ENCODE measurements around the gene SLC4A7. TPM values are rescaled to one million over a fixed set of nuclear protein-coding genes. Genes with fewer than 3 reads are reported as not detected.
"Not testable (repeated sequence)": the region's sequence is repeated elsewhere in the genome, so short reads cannot be mapped to it uniquely, and the experiment has no call there.

The SLC4A7 gene
- total RNA-seq, 1 donor from 2014 or later: 48.6 TPM

GRCh38 chr3:27487383-27487782 lies 3.2 kb upstream of the SLC4A7 start:
- no peak for DNase-seq (ENCODE audit: low spot score)

GRCh38 chr3:27486336-27486735 lies 2.2 kb upstream of the SLC4A7 start:
- DNase-seq (ENCODE audit: low spot score): no peak

- DNase-seq (ENCODE audit: low spot score): no peak
Measured at GRCh38 chr3:27485866-27486265, 1.7 kb upstream of the SLC4A7 start.

GRCh38 chr3:27483117-27484014 lies 818 bp downstream of the SLC4A7 start:
- DNase-seq (ENCODE audit: low spot score): peak; percentile 80

- DNase-seq (ENCODE audit: low spot score): no peak
Measured at GRCh38 chr3:27479806-27480543, 4.2 kb downstream of the SLC4A7 start.

- DNase-seq (ENCODE audit: low spot score): no peak
Measured at GRCh38 chr3:27471923-27472550, 12.1 kb downstream of the SLC4A7 start.

- no peak for DNase-seq (ENCODE audit: low spot score)
Measured at GRCh38 chr3:27468283-27468886, 15.8 kb downstream of the SLC4A7 start.

GRCh38 chr3:27467545-27467944 lies 16.6 kb downstream of the SLC4A7 start:
- DNase-seq (ENCODE audit: low spot score): peak; percentile 45

- DNase-seq (ENCODE audit: low spot score): no peak
Measured at GRCh38 chr3:27464646-27465045, 19.5 kb downstream of the SLC4A7 start.

GRCh38 chr3:27462228-27462627 lies 22.0 kb downstream of the SLC4A7 start:
- no peak for DNase-seq (ENCODE audit: low spot score)

GRCh38 chr3:27458929-27459328 lies 25.3 kb downstream of the SLC4A7 start:
- DNase-seq (ENCODE audit: low spot score): no peak

GRCh38 chr3:27456554-27456953 lies 27.6 kb downstream of the SLC4A7 start:
- DNase-seq (ENCODE audit: low spot score): peak; percentile 8

- no peak for DNase-seq (ENCODE audit: low spot score)
Measured at GRCh38 chr3:27454914-27455313, 29.3 kb downstream of the SLC4A7 start.

- DNase-seq (ENCODE audit: low spot score): no peak
Measured at GRCh38 chr3:27454461-27454860, 29.7 kb downstream of the SLC4A7 start.

GRCh38 chr3:27452368-27453090 lies 31.7 kb downstream of the SLC4A7 start:
- peak; percentile 35 for DNase-seq (ENCODE audit: low spot score)

GRCh38 chr3:27451842-27452241 lies 32.3 kb downstream of the SLC4A7 start:
- no peak for DNase-seq (ENCODE audit: low spot score)

- DNase-seq (ENCODE audit: low spot score): no peak
Measured at GRCh38 chr3:27451251-27451650, 32.9 kb downstream of the SLC4A7 start.

- DNase-seq (ENCODE audit: low spot score): no peak
Measured at GRCh38 chr3:27449530-27450150, 34.5 kb downstream of the SLC4A7 start.

- not testable (repeated sequence) for DNase-seq (ENCODE audit: low spot score)
Measured at GRCh38 chr3:27442995-27443394, 41.2 kb downstream of the SLC4A7 start.

GRCh38 chr3:27438352-27438751 lies 45.8 kb downstream of the SLC4A7 start:
- DNase-seq (ENCODE audit: low spot score): not testable (repeated sequence)

GRCh38 chr3:27431116-27431515 lies 53.1 kb downstream of the SLC4A7 start:
- peak; percentile 81 for DNase-seq (ENCODE audit: low spot score)

Measured in umbilical cord (tissue), 2 donors.